Hepatocyte (in vitro differentiated cells): ENCODE measurements around the gene PGAP3.

ENCODE experiments used
- CTCF ChIP-seq: fragments of 200-600 bp; sonication (generic); IDR thresholded peaks from 2 replicates; pipeline ENCODE4 v1.5.1; 2016; ENCODE audit warnings: antibody characterized with exemption, mild to moderate bottlenecking; ENCODE audit not compliant: poor library complexity
- EZH2 ChIP-seq: fragments of 200-600 bp; sonication (generic); IDR thresholded peaks from 2 replicates; pipeline ENCODE4 v1.6.1; 2016; ENCODE audit warnings: antibody characterized with exemption, mild to moderate bottlenecking, borderline replicate concordance

GRCh38 chr17:39631403-39631802, 56.5 kb downstream of the PGAP3 start:
- TF ChIP-seq EZH2 (no peak), CTCF (no peak)
